Measurements from ENCODE around the gene C16orf96. TPM values are rescaled to one million over a fixed set of nuclear protein-coding genes. Genes with fewer than 3 reads are reported as not detected.

C16orf96 gene
- total and polyA plus RNA-seq, 2 donors (not counting 3 experiments of a cell fraction or from before 2014, with no cell fraction given) = not detected

DNA sequence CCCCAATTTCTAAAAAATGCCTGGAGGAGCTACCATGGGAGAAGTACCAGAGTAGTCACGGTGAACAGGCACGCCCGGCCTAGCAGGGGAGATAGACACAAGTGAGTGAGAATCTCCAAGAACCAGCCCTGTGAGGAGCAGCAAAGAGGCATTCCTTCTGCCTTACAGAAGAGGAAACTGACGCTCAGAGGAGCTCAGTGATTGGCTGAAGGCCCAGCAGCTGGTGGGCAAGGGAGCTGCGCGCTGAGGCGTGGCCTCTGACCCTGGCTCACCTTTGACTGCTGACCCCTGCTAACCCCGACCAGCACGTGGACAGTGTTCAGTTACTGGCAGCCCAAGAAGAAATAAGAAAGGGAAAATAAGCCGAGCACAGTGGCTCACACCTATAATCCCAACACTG, 1.8 kb downstream of the C16orf96 start:
- FAIRE-seq = no peak
- CTCF ChIA-PET = interaction anchor here (0.8 kb wide), 1 partner anchor 9 kb away, joined by 3 read pairs; no protein-coding TSS in a partner anchor
- POLR2A ChIA-PET = no interaction called here

More for the DNA sequence above, 1.8 kb downstream of the C16orf96 start:
- dilution Hi-C loops (cut with MboI; ENCODE audit: extremely low pct_ligation_motif_present, low sequenced_read_pairs) (no loop called here), intact Hi-C loops (cut with micrococcal nuclease) (no loop called here)
- TF ChIP-seq EZH2 (IDR thresholded peaks at IDR 0.05; ENCODE audit: borderline replicate concordance, low read depth, low read length, severe bottlenecking) (no peak), POLR2AphosphoS5 (IDR thresholded peaks at IDR 0.05; ENCODE audit: insufficient read depth, low read depth, low read length) (no peak), GATA2 (IDR thresholded peaks at IDR 0.05; ENCODE audit: insufficient read depth, insufficient read length, low read depth, low read length) (no peak), JUN (IDR thresholded peaks at IDR 0.05; ENCODE audit: borderline replicate concordance, insufficient read depth, insufficient read length, low read depth) (no peak), POLR2A (IDR thresholded peaks at IDR 0.05; ENCODE audit: low read depth, low read length) (no peak), FOS (IDR thresholded peaks at IDR 0.05; ENCODE audit: borderline replicate concordance, insufficient read depth, low read length) (no peak), MYC (IDR thresholded peaks at IDR 0.05; ENCODE audit: low read depth, low read length) (no peak)
- TF ChIP-seq, protein P1, sequence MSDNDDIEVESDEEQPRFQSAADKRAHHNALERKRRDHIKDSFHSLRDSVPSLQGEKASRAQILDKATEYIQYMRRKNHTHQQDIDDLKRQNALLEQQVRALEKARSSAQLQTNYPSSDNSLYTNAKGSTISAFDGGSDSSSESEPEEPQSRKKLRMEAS (IDR thresholded peaks at IDR 0.05; ENCODE audit: insufficient read depth, insufficient read length) = no peak
- TF ChIP-seq, protein P2, sequence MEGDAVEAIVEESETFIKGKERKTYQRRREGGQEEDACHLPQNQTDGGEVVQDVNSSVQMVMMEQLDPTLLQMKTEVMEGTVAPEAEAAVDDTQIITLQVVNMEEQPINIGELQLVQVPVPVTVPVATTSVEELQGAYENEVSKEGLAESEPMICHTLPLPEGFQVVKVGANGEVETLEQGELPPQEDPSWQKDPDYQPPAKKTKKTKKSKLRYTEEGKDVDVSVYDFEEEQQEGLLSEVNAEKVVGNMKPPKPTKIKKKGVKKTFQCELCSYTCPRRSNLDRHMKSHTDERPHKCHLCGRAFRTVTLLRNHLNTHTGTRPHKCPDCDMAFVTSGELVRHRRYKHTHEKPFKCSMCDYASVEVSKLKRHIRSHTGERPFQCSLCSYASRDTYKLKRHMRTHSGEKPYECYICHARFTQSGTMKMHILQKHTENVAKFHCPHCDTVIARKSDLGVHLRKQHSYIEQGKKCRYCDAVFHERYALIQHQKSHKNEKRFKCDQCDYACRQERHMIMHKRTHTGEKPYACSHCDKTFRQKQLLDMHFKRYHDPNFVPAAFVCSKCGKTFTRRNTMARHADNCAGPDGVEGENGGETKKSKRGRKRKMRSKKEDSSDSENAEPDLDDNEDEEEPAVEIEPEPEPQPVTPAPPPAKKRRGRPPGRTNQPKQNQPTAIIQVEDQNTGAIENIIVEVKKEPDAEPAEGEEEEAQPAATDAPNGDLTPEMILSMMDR (IDR thresholded peaks at IDR 0.05; ENCODE audit: extremely low read depth in 1 of 2, insufficient read depth in 1 of 2, low read depth in 1 of 2, low read length in 2 of 2) = no peak
- H3K4me2 ChIP-seq (ENCODE audit: insufficient read depth, low read length) = no peak overlapping the region
- no peak overlapping the region for H3K4me3 ChIP-seq (replicated peaks in 1 of 3; ENCODE audit: insufficient read depth in 1 of 3, low read depth in 1 of 3, low read length in 3 of 3)
- no peak for DNase-seq (ENCODE audit: low read depth, low spot score)
- no peaks in the 10 kb centered on the region for H3K4me1 ChIP-seq (ENCODE audit: control insufficient read depth, extremely low read depth, insufficient read depth, low read length)
- H3K27me3 ChIP-seq (ENCODE audit: control insufficient read depth in 2 of 2, insufficient read depth in 2 of 2, low read length in 2 of 2) = peaks cover 0 to 4% of the 10 kb centered on the region in 2 experiments
- no peak overlapping the region for H2AFZ ChIP-seq (ENCODE audit: low read depth, low read length)
- BruUV-seq (replicated peaks) = no TSS peak
- H3K9me1 ChIP-seq (replicated peaks; ENCODE audit: control insufficient read depth, extremely low read depth, insufficient read depth, low read length) = no peaks in the 10 kb centered on the region
- H3K9me3 ChIP-seq (replicated peaks; ENCODE audit: control insufficient read depth, insufficient read depth, low read length) = no peaks in the 10 kb centered on the region
- H4K20me1 ChIP-seq (replicated peaks; ENCODE audit: control insufficient read depth, extremely low read depth, insufficient read depth, low read length) = no peaks in the 10 kb centered on the region
- no peak overlapping the region for H3K27ac ChIP-seq (ENCODE audit: insufficient read depth, low read depth, low read length)
- H3K9ac ChIP-seq (replicated peaks; ENCODE audit: extremely low read depth, insufficient read depth, low read length) = no peak overlapping the region
- H3K79me2 ChIP-seq (ENCODE audit: control insufficient read depth, insufficient read depth, low read length) = no peaks in the 10 kb centered on the region
- H3K36me3 ChIP-seq (ENCODE audit: control insufficient read depth in 2 of 2, extremely low read depth in 1 of 2, insufficient read depth in 2 of 2, low read length in 2 of 2) = no peaks in the 10 kb centered on the region

All from endothelial cell of umbilical vein (primary cell).